Measurements from ENCODE around the gene PNRC1. TPM values are rescaled to one million over a fixed set of nuclear protein-coding genes. Genes with fewer than 3 reads are reported as not detected.
"Not testable (repeated sequence)": the region's sequence is repeated elsewhere in the genome, so short reads cannot be mapped to it uniquely, and the experiment has no call there.

The PNRC1 gene
- total and polyA plus RNA-seq, 2 of the 4 experiments (the other 2 are of a cell fraction): 6.5 to 8.1 TPM

- H2BK20ac ChIP-seq (ENCODE audit: low read depth, low read length); H3K9ac ChIP-seq (ENCODE audit: low read depth, low read length); H2BK15ac ChIP-seq (ENCODE audit: low read depth, low read length); dilution Hi-C loops (cut with HindIII; ENCODE audit: low sequenced_read_pairs, unreplicated experiment); H3K9me1 ChIP-seq (ENCODE audit: insufficient read depth, low read length); H2AK5ac ChIP-seq (ENCODE audit: low read depth, low read length); H3K4ac ChIP-seq (ENCODE audit: low read depth, low read length); H3K14ac ChIP-seq (replicated peaks; ENCODE audit: low read depth, low read length); H2BK120ac ChIP-seq (ENCODE audit: low read depth, low read length); H4K5ac ChIP-seq (ENCODE audit: low read depth, low read length); H4K8ac ChIP-seq (ENCODE audit: low read depth in 2 of 2, low read length in 2 of 2); H3K79me1 ChIP-seq (ENCODE audit: low read depth in 1 of 2, low read length in 2 of 2); BruUV-seq (replicated peaks); H3K4me3 ChIP-seq (ENCODE audit: insufficient read depth, low read depth, low read length); H3K4me2 ChIP-seq (ENCODE audit: low read depth, low read length); H3K36me3 ChIP-seq (ENCODE audit: control insufficient read depth, insufficient read depth, low read length); H2AK9ac ChIP-seq (replicated peaks; ENCODE audit: low read depth, low read length, poor library complexity); ATAC-seq (ENCODE audit: low read depth); H4K20me1 ChIP-seq (ENCODE audit: insufficient read depth, low read length); H3K23ac ChIP-seq (ENCODE audit: low read depth, low read length); POLR2A ChIA-PET (ENCODE audit: unreplicated experiment); H3K56ac ChIP-seq (ENCODE audit: extremely low read depth, insufficient read depth, low read length); DNase-seq; H2AFZ ChIP-seq (replicated peaks; ENCODE audit: low read length, poor library complexity); intact Hi-C loops (cut with micrococcal nuclease); H4K91ac ChIP-seq (ENCODE audit: insufficient read depth, low read depth, low read length); H2BK5ac ChIP-seq (ENCODE audit: low read depth, low read length, poor library complexity, severe bottlenecking); in situ Hi-C loops (cut with MboI; ENCODE audit: low sequenced_read_pairs); CTCF ChIA-PET; H3K27ac ChIP-seq (ENCODE audit: insufficient read depth, low read length); H3K18ac ChIP-seq (ENCODE audit: low read depth, low read length); H3K27me3 ChIP-seq (ENCODE audit: control insufficient read depth, insufficient read depth, low read length); H3K9me3 ChIP-seq (ENCODE audit: control insufficient read depth, insufficient read depth, low read length): not testable (repeated sequence)
- WGBS, 2 experiments (ENCODE audit: extremely low coverage in 2 of 2, insufficient read length in 1 of 2): no CpG with 5 or more reads among the region's 4 CpGs
- peaks cover 10% of the 10 kb centered on the region for H3K4me1 ChIP-seq (ENCODE audit: control insufficient read depth, insufficient read depth, low read length)
Measured at GRCh38 chr6:89034116-89034515, 46.4 kb upstream of the PNRC1 start.

Measured in IMR-90 (cell line).